Activated gamma-delta T cell treated with Interleukin-2 at 50 U/mL for 16 hours (primary cell): ENCODE results near the gene ITFG2.
"Not testable (repeated sequence)": the region's sequence is repeated elsewhere in the genome, so short reads cannot be mapped to it uniquely, and the experiment has no call there.

Source experiments
- DNase-seq: peaks from one replicate; pipeline ENCODE4 v3.0.0-alpha.2; 2020

The ITFG2 gene

GRCh38 chr12:2864198-2864597 lies 51.7 kb downstream of the ITFG2 start:
- DNase-seq, result no peak

- not testable (repeated sequence) for DNase-seq
These were observed 56.6 kb downstream of the ITFG2 start for GRCh38 chr12:2868986-2869632.
